Mucosa of rectum (tissue), 2 donors: Measurements from ENCODE around the gene CD34.

Experiments
- H3K27ac ChIP-seq, 2 donors: one replicate each; pipeline ENCODE4 v1.7.0; 2013; ENCODE audit warnings: inconsistent platforms in 2 of 2, low read depth in 2 of 2, low read length in 2 of 2
- H3K27me3 ChIP-seq, 2 donors: one replicate each; pipeline ENCODE4 v1.7.0; 2013; ENCODE audit warnings: low read length in 2 of 2; ENCODE audit not compliant: control insufficient read depth in 2 of 2, insufficient read depth in 2 of 2
- H3K36me3 ChIP-seq, 2 donors: one replicate each; pipeline ENCODE4 v1.7.0; 2013; ENCODE audit warnings: low read length in 2 of 2; ENCODE audit not compliant: control insufficient read depth in 2 of 2, insufficient read depth in 2 of 2
- H3K4me1 ChIP-seq, 2 donors: one replicate each; pipeline ENCODE4 v1.7.0; 2013; ENCODE audit warnings: low read length in 2 of 2, mild to moderate bottlenecking in 1 of 2; ENCODE audit not compliant: control insufficient read depth in 2 of 2, insufficient read depth in 2 of 2
- H3K4me3 ChIP-seq, 2 donors: one replicate each; pipeline ENCODE4 v1.7.0; 2013; ENCODE audit warnings: low read length in 2 of 2
- H3K9ac ChIP-seq, 2 donors: one replicate each; pipeline ENCODE4 v1.7.0; 2013; ENCODE audit warnings: low read length in 2 of 2, low read depth in 1 of 2, mild to moderate bottlenecking in 1 of 2
- H3K9me3 ChIP-seq, 2 donors: one replicate each; pipeline ENCODE4 v1.7.0; 2013; ENCODE audit warnings: low read length in 2 of 2; ENCODE audit not compliant: control insufficient read depth in 2 of 2
- donor health status: healthy.
- donor health status: Normal muscosa, but diverticular disease.

Gene CD34

GRCh38 chr1:207918581-207918980 lies 7.7 kb upstream of the CD34 start:
- Histone ChIP-seq H3K36me3 (no peaks in the 10 kb centered on the region), H3K27ac (peak overlapping the region in 1 of 2 donors; percentile 23), H3K27me3 (peaks cover 0 to 7% of the 10 kb centered on the region in 2 donors), H3K4me3 (no peak overlapping the region), H3K9ac (no peak overlapping the region), H3K9me3 (no peaks in the 10 kb centered on the region), H3K4me1 (no peaks in the 10 kb centered on the region)

- H3K9ac ChIP-seq, result no peak overlapping the region
- peaks cover 0 to 7% of the 10 kb centered on the region in 2 donors for H3K27me3 ChIP-seq
- no peaks in the 10 kb centered on the region for H3K4me1 ChIP-seq
- peak overlapping the region in 1 of 2 donors; percentile 4 for H3K27ac ChIP-seq
- no peaks in the 10 kb centered on the region for H3K9me3 ChIP-seq
- no peaks in the 10 kb centered on the region for H3K36me3 ChIP-seq
- no peak overlapping the region for H3K4me3 ChIP-seq
Measured at GRCh38 chr1:207918011-207918410, 7.1 kb upstream of the CD34 start.

GRCh38 chr1:207917080-207917479 lies 6.2 kb upstream of the CD34 start:
- no peak overlapping the region for H3K27ac ChIP-seq

GRCh38 chr1:207913951-207914350 lies 3.0 kb upstream of the CD34 start:
- Histone ChIP-seq H3K27me3 (peaks cover 11 to 18% of the 10 kb centered on the region in 2 donors), H3K9me3 (no peaks in the 10 kb centered on the region), H3K27ac (no peak overlapping the region), H3K9ac (no peak overlapping the region), H3K4me3 (no peak overlapping the region), H3K4me1 (no peaks in the 10 kb centered on the region), H3K36me3 (no peaks in the 10 kb centered on the region)

More at GRCh38 chr1:207917080-207917479, 6.2 kb upstream of the CD34 start:
- H3K27me3 ChIP-seq, result peaks cover under 1 to 3% of the 10 kb centered on the region in 2 donors
- H3K9ac ChIP-seq, result no peak overlapping the region
- H3K4me1 ChIP-seq, result no peaks in the 10 kb centered on the region
- H3K36me3 ChIP-seq, result no peaks in the 10 kb centered on the region
- H3K4me3 ChIP-seq, result no peak overlapping the region
- H3K9me3 ChIP-seq, result no peaks in the 10 kb centered on the region

DNA sequence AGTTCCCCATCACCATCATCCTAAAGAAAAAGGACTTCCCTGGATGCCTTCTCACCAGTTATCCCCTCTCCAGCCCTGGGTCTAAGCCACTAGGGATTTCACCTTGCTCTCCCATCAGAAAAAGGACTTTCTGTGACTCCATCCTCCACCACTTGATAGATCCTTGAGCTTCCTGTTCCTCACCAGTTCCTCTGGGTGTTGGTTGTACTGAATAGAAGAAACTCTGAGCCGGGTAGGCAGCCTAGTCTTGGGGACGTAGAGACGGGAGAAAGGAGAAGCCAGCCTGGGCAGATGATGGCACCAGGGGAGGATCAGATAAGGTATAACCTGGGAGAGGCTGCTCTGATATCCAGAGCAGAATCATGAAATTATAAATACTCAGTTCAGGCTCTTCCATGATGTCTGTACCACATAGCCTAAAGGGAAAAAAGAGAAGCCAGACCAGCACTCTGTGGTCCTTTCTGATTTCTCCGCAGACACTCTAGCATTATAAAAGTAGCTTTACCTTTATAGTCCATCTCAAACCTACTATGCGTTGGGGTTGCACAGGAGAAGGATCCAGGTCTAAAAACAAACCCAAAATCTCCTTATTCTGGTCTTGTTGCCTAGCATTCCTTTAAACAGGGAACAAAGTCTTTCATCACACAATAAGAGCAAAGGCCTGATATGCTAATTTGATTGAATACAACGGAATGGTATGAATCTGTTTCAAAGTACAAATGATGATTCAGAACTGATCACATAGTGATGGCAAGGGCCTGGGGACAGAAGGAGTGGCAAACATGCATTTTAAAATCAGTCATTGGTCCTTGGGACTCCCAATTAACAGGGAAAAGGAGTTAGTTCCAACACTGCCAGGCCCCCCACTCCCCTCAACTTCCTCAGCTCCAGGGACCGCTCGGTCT lies 1.2 kb upstream of the CD34 start:
- no peak overlapping the region for H3K9ac ChIP-seq
- H3K4me1 ChIP-seq, result no peaks in the 10 kb centered on the region
- H3K9me3 ChIP-seq, result no peaks in the 10 kb centered on the region
- no peak overlapping the region for H3K4me3 ChIP-seq
- H3K36me3 ChIP-seq, result no peaks in the 10 kb centered on the region
- no peak overlapping the region for H3K27ac ChIP-seq
- peaks cover 12 to 18% of the 10 kb centered on the region in 2 donors for H3K27me3 ChIP-seq

DNA sequence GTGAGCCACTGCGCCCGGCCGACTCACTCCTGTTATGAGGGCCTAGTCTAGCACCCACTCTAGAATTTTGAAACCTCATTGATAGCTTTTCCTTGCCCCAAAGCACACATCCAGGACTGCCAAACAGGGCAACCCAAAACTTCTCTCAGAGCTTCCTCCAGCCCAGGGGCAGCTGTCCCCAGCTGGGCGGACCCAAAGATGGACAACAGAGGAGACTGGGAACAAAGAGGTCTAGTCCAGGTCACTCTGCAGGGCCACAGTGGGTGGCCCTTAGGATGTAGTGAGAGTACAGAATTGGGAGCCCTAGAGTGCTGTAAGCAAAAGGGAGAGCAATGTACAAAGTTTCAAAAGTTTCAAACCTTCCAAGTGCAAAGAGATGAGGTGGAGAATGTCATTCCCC lies 1.2 kb downstream of the CD34 start:
- Histone ChIP-seq H3K4me1 (no peaks in the 10 kb centered on the region), H3K9ac (no peak overlapping the region), H3K27me3 (peaks cover 12 to 18% of the 10 kb centered on the region in 2 donors), H3K36me3 (no peaks in the 10 kb centered on the region), H3K9me3 (no peaks in the 10 kb centered on the region), H3K4me3 (peak overlapping the region in 1 of 2 donors; percentile 53), H3K27ac (no peak overlapping the region)

DNA sequence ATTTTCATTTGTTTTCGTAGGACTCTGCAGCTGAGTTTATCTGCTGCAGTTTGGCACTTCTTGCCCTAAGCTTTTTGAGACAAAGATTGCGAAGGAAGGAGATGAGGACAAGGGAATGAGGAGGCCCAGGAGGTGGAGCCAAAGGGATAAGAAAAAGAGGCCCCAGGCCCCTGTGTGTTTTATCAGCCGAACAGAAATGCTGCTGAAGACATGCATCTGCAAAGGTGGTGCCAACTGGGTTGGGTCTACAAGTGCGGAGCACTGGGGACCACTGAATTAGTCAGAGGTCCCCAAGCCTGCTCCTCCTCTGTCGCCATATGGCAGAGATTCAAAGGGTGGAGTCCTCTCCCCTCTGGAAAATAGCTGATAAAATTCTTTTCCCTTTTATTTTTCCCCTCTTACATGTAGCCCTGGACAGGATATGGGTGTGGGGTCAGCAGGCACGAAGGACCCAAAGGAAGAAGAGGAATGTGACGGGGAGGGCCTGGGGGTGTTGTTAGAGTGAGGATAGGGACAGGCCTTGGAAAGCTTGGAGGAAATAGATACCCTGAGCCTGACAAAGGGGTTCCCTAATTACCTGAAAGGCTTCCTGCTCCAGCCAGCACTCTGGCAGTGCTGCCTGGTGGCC lies 2.7 kb downstream of the CD34 start:
- Histone ChIP-seq H3K4me1 (no peaks in the 10 kb centered on the region), H3K4me3 (no peak overlapping the region), H3K9ac (no peak overlapping the region), H3K36me3 (no peaks in the 10 kb centered on the region), H3K27ac (no peak overlapping the region), H3K9me3 (no peaks in the 10 kb centered on the region), H3K27me3 (peaks cover 9 to 18% of the 10 kb centered on the region in 2 donors)

- Histone ChIP-seq H3K36me3 (no peaks in the 10 kb centered on the region), H3K9me3 (no peaks in the 10 kb centered on the region), H3K4me1 (no peaks in the 10 kb centered on the region), H3K27ac (no peak overlapping the region), H3K4me3 (no peak overlapping the region), H3K27me3 (peaks cover 0 to 2% of the 10 kb centered on the region in 2 donors), H3K9ac (no peak overlapping the region)
Measured at GRCh38 chr1:207904391-207904790, 6.5 kb downstream of the CD34 start.

GRCh38 chr1:207903767-207904166 lies 7.2 kb downstream of the CD34 start:
- H3K27me3 ChIP-seq, result no peaks in the 10 kb centered on the region
- no peak overlapping the region for H3K27ac ChIP-seq
- no peaks in the 10 kb centered on the region for H3K36me3 ChIP-seq
- H3K9me3 ChIP-seq, result no peaks in the 10 kb centered on the region
- H3K4me3 ChIP-seq, result no peak overlapping the region
- H3K4me1 ChIP-seq, result no peaks in the 10 kb centered on the region
- H3K9ac ChIP-seq, result no peak overlapping the region

GRCh38 chr1:207903053-207903452 lies 7.9 kb downstream of the CD34 start:
- Histone ChIP-seq H3K9ac (no peak overlapping the region), H3K9me3 (no peaks in the 10 kb centered on the region), H3K4me1 (no peaks in the 10 kb centered on the region), H3K36me3 (no peaks in the 10 kb centered on the region), H3K27me3 (no peaks in the 10 kb centered on the region), H3K27ac (no peak overlapping the region), H3K4me3 (no peak overlapping the region)
